Activated naive CD4-positive, alpha-beta T cell treated with anti-CD3 and anti-CD28 coated beads, Interleukin-2, amount 50 U/mL, for 24 hours (primary cell): ENCODE measurements around the gene TGM3.

ENCODE experiments used
- H3K27ac Mint-ChIP-seq: one replicate; pipeline ENCODE4 v1.8.0; 2021; ENCODE audit warnings: mild to moderate bottlenecking, mixed read lengths
- H3K27me3 Mint-ChIP-seq: one replicate; pipeline ENCODE4 v1.8.0; 2021; ENCODE audit warnings: mixed read lengths
- H3K36me3 Mint-ChIP-seq: one replicate; pipeline ENCODE4 v1.8.0; 2021; ENCODE audit warnings: mixed read lengths
- H3K4me1 Mint-ChIP-seq: one replicate; pipeline ENCODE4 v1.8.0; 2021; ENCODE audit warnings: mixed read lengths
- H3K4me3 Mint-ChIP-seq: one replicate; pipeline ENCODE4 v1.8.0; 2021; ENCODE audit warnings: mild to moderate bottlenecking, mixed read lengths
- H3K9me3 Mint-ChIP-seq: one replicate; pipeline ENCODE4 v1.8.0; 2021; ENCODE audit warnings: mixed read lengths

TGM3 gene

DNA sequence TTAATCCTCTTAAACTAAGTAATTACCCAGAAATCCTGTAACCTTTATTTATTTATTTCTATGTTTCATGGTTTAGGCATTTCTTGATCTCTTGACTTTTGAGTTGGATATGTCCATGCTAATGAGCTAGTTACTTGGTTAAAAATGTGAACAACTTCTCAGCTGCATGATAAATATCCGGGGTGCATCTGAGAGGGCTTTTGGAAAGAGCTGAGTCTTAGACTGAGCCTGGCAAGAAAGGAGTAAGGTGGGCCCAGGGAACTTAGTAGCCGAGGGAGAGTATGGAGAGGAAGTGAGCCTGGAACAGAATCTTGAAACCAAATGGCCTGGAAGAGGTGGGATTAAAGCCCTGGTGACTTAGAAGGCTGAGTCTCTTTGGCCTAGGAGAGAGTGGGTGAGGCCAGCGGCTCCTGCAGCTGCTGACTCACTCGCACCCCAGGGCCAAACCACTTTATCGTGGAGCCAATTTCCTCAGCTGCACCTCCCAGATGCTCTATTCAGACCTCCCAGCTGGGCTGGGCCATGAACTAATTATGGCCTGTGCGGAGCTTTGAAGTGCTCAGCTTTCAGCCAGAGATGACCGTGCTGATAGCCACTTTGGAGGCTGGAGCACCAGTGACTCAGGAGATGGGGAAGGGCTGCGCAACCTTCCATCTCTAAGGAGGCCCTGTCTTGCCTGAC, 19.1 kb downstream of the TGM3 start:
- H3K27ac Mint-ChIP-seq, result no peak overlapping the region
- H3K9me3 Mint-ChIP-seq, result peaks cover 6% of the 10 kb centered on the region
- no peaks in the 10 kb centered on the region for H3K4me1 Mint-ChIP-seq
- no peak overlapping the region for H3K4me3 Mint-ChIP-seq
- no peaks in the 10 kb centered on the region for H3K36me3 Mint-ChIP-seq
- H3K27me3 Mint-ChIP-seq, result peaks cover 5% of the 10 kb centered on the region

GRCh38 chr20:2315440-2315778, 19.6 kb downstream of the TGM3 start:
- H3K36me3 Mint-ChIP-seq, result no peaks in the 10 kb centered on the region
- H3K4me3 Mint-ChIP-seq, result no peak overlapping the region
- no peak overlapping the region for H3K27ac Mint-ChIP-seq
- no peaks in the 10 kb centered on the region for H3K4me1 Mint-ChIP-seq
- peaks cover 6% of the 10 kb centered on the region for H3K9me3 Mint-ChIP-seq
- peaks cover 5% of the 10 kb centered on the region for H3K27me3 Mint-ChIP-seq

- Mint-ChIP-seq H3K4me1 (no peaks in the 10 kb centered on the region), H3K9me3 (peaks cover 6% of the 10 kb centered on the region), H3K4me3 (no peak overlapping the region), H3K27ac (no peak overlapping the region), H3K27me3 (peaks cover 2% of the 10 kb centered on the region), H3K36me3 (no peaks in the 10 kb centered on the region)
Measured at GRCh38 chr20:2316847-2317495, 21.2 kb downstream of the TGM3 start.

DNA sequence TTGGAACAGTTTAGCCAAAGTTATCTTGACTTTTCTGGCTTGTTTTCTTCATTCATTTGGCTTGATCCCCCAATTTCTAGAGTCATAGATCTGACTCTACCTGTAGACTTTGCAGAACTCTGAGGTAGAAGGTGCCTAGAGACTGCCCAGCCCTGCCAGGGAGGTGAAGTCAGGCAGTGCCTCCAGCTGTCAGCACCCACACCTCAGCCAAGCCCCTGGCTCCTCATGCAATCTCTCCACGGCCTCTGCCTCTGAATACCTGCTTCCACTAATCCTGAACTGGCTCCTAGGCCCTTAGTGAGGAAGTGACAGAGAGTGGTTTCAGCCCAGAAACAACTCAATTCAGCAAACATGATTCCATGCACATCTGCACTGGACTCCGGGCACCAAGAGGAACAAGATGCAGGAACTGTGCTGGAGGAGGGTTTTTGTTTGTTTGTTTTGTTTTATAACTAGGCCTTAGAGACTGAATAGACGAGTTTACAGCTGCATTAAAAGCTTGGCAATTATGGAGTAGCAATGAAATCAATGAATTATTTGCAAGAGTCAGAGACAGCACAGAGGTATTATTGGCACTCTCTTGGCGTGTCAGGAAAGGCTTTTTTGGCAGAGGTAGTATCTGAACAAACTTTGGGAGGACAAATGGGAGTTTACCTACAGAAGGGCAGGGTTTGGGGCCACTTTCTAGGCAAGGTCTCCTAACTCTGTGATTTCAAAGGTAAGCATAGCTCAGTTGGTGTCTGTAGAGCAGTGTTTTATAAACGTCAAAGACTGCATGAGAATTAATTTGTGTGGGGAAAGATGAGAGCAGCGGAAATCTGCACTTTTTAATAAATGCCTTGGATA, 25.2 kb downstream of the TGM3 start:
- H3K36me3 Mint-ChIP-seq, result no peaks in the 10 kb centered on the region
- peaks cover 16% of the 10 kb centered on the region for H3K27me3 Mint-ChIP-seq
- H3K4me3 Mint-ChIP-seq, result no peak overlapping the region
- H3K27ac Mint-ChIP-seq, result no peak overlapping the region
- H3K4me1 Mint-ChIP-seq, result no peaks in the 10 kb centered on the region
- peaks cover 6% of the 10 kb centered on the region for H3K9me3 Mint-ChIP-seq

DNA sequence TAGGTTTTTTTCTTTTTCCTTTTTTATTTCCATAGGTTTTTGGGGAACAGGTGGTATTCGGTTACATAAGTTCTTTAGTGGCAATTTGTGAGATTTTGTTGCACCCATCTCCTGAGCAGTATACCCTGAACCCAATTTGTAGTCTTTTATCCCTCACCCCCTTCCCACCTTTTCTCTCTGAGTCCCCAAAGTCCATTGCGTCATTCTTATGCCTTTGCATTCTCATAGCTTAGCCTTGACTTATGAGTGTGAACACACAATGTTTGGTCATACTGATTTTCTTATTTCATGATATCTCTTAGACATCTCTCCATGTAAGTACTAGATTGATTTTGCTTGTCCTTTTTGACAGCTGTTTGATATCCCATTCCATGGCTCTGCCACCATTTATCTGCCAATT, 27.2 kb downstream of the TGM3 start:
- Mint-ChIP-seq H3K4me1 (no peaks in the 10 kb centered on the region), H3K9me3 (peaks cover 6% of the 10 kb centered on the region), H3K27ac (no peak overlapping the region), H3K4me3 (no peak overlapping the region), H3K36me3 (no peaks in the 10 kb centered on the region), H3K27me3 (peaks cover 18% of the 10 kb centered on the region)

DNA sequence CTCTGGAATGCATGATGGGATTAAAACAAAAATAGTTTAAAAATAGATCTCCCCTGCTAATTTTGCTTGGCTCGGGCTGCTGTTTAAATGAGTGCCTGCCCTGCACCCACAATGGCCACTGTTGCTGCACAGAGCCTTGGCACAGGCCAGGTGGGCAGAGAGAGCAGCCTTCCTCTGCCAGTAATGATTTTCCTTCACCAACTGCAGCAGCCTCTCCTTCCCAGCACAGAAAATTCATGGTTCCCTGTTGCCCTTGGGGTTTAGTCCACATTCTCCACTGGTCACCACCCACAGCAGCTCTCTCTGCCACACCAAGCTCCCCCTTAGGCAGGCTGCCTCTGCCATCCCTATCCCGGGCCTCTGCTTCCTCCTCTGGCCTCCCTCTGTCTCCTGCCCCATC, 30.2 kb downstream of the TGM3 start:
- H3K27ac Mint-ChIP-seq, result no peak overlapping the region
- H3K27me3 Mint-ChIP-seq, result peaks cover 17% of the 10 kb centered on the region
- H3K4me3 Mint-ChIP-seq, result no peak overlapping the region
- no peaks in the 10 kb centered on the region for H3K36me3 Mint-ChIP-seq
- no peaks in the 10 kb centered on the region for H3K4me1 Mint-ChIP-seq
- no peaks in the 10 kb centered on the region for H3K9me3 Mint-ChIP-seq

DNA sequence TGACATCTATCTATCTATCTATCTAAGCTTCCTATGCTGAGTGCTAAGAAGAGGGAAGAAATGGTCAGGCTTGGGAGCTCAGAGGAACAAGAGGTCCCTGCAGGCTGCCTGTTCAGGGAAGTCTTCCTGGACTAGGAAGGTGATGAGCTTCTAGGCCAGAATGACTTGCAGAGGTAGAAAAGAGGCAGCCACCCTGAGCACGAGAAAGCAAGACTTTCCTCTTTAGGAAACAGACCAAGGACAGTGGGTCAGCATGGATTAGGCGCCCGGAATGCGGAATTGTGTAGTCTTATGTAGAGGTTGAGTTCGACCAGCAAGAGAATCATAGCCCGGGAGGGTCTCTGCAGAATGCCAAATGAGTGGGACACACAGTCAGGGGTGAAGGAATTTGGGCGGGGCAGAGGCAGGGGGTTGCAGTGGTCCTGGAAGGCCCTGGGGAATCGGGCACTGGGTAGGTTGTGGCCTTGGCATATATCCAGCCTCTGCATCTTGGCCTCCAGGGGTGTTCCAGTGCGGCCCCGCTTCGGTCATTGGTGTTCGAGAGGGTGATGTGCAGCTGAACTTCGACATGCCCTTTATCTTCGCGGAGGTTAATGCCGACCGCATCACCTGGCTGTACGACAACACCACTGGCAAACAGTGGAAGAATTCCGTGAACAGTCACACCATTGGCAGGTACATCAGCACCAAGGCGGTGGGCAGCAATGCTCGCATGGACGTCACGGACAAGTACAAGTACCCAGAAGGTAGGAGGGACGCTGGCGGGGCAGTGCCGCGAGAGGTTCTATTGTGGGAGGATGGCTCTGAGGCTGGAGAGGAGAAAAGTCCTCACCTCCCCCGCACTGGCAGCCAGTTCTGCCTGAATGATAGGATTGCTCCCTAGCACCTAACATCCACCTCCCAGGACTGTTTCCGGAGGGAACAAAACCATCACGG, 32.1 kb downstream of the TGM3 start:
- H3K27ac Mint-ChIP-seq, result no peak overlapping the region
- H3K9me3 Mint-ChIP-seq, result no peaks in the 10 kb centered on the region
- H3K4me1 Mint-ChIP-seq, result no peaks in the 10 kb centered on the region
- H3K36me3 Mint-ChIP-seq, result no peaks in the 10 kb centered on the region
- H3K27me3 Mint-ChIP-seq, result peaks cover 17% of the 10 kb centered on the region
- no peak overlapping the region for H3K4me3 Mint-ChIP-seq

GRCh38 chr20:2329286-2329685, 33.5 kb downstream of the TGM3 start:
- Mint-ChIP-seq H3K4me3 (no peak overlapping the region), H3K36me3 (no peaks in the 10 kb centered on the region), H3K27me3 (peaks cover 10% of the 10 kb centered on the region), H3K27ac (peak overlapping the region; percentile 33), H3K4me1 (no peaks in the 10 kb centered on the region), H3K9me3 (no peaks in the 10 kb centered on the region)

DNA sequence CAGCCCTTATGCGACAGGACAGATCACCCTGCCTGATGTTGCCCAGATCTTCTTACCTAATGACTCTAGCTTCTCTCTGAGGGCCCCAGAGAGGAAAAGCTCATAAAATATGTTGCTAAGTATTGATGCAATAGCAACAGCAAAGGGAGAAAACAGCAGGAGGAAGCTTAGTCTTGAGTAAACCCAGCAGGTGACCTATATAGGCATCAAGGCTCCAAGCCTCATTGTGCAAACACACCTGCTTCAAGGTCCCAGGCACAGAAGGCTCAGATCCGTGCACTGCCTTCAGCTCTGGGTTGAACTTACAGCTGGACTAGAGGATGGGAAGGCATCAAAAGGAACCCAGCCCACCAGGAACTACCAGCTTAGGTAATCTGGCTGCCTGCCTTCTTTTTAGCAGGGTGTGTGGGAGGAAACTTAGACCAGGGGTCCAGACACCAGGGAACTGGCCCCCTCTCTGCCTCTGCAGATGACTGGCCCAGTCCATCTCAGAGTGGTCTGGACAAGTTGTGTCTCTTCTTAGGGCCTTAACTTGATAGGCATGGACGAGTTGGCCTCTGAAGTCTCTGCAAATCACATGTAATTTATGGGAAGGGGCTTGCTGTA, 34.4 kb downstream of the TGM3 start:
- Mint-ChIP-seq H3K27me3 (peaks cover 3% of the 10 kb centered on the region), H3K36me3 (no peaks in the 10 kb centered on the region), H3K4me3 (no peak overlapping the region), H3K4me1 (no peaks in the 10 kb centered on the region), H3K27ac (no peak overlapping the region), H3K9me3 (no peaks in the 10 kb centered on the region)

DNA sequence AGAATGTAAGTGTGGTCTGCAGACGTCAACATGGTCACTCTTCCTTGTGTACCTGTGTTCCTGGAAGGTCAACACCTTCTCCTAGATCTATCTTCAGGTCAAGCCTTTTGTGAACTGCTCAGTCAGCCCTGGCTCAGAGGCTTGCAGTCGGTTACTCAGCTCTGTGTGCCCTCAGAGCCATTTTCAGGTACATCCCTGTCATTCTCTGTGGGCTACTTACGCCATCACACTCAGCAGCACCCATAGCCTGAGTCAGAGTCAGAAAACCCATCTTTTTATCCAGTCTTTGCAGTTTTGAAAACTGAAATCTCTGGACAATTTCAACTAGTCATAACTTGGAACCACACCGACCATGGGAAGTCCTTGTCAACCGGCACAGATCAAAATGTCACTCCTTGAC, 35.3 kb downstream of the TGM3 start:
- Mint-ChIP-seq H3K9me3 (no peaks in the 10 kb centered on the region), H3K27me3 (peaks cover 2% of the 10 kb centered on the region), H3K36me3 (no peaks in the 10 kb centered on the region), H3K4me3 (no peak overlapping the region), H3K27ac (no peak overlapping the region), H3K4me1 (no peaks in the 10 kb centered on the region)

DNA sequence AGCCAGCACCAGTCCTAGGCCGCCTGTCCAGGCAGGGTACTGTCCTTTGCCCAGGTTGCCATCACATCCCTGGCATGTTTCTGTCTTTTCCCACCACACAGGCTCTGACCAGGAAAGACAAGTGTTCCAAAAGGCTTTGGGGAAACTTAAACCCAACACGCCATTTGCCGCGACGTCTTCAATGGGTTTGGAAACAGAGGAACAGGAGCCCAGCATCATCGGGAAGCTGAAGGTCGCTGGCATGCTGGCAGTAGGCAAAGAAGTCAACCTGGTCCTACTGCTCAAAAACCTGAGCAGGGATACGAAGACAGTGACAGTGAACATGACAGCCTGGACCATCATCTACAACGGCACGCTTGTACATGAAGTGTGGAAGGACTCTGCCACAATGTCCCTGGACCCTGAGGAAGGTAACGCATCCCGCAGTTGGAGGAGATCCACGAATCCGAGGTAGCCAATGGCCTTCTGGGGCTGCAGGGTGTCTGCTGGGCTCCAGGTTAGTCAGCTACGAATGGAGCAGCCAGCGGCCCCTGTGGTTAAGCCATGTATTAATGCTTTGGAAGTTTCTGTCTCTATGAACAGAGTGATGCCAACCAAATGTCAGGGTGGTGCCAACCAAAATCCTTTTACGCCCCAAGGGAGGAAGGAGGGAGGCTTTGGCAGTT, 36.2 kb downstream of the TGM3 start:
- Mint-ChIP-seq H3K4me1 (no peaks in the 10 kb centered on the region), H3K9me3 (no peaks in the 10 kb centered on the region), H3K4me3 (no peak overlapping the region), H3K36me3 (no peaks in the 10 kb centered on the region), H3K27me3 (no peaks in the 10 kb centered on the region), H3K27ac (no peak overlapping the region)

- H3K4me3 Mint-ChIP-seq, result no peak overlapping the region
- no peak overlapping the region for H3K27ac Mint-ChIP-seq
- H3K4me1 Mint-ChIP-seq, result no peaks in the 10 kb centered on the region
- no peaks in the 10 kb centered on the region for H3K9me3 Mint-ChIP-seq
- peaks cover 1% of the 10 kb centered on the region for H3K27me3 Mint-ChIP-seq
- no peaks in the 10 kb centered on the region for H3K36me3 Mint-ChIP-seq
Measured at GRCh38 chr20:2332711-2333110, 36.9 kb downstream of the TGM3 start.

DNA sequence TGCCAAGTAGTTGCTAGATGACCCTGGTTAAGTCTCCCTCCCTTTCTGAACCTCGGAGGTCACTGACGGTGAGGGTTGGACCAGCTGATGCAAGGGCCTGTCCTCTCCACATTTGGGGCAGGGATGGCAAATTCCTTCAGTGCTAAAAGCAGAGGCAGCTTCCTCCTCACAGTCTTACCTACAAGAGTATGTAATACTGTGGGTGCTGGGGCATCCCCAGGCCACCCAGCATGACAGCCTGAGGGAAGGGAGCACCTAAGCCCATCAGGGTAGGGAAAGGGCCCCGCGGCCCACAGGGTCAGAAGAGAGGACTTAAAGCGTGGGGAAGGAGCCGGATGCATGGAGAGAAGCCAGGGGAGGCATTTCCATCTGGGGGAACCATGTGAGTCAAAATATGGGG, 38.0 kb downstream of the TGM3 start:
- no peak overlapping the region for H3K27ac Mint-ChIP-seq
- no peaks in the 10 kb centered on the region for H3K36me3 Mint-ChIP-seq
- H3K4me3 Mint-ChIP-seq, result no peak overlapping the region
- H3K9me3 Mint-ChIP-seq, result no peaks in the 10 kb centered on the region
- H3K4me1 Mint-ChIP-seq, result no peaks in the 10 kb centered on the region
- H3K27me3 Mint-ChIP-seq, result peaks cover 1% of the 10 kb centered on the region

DNA sequence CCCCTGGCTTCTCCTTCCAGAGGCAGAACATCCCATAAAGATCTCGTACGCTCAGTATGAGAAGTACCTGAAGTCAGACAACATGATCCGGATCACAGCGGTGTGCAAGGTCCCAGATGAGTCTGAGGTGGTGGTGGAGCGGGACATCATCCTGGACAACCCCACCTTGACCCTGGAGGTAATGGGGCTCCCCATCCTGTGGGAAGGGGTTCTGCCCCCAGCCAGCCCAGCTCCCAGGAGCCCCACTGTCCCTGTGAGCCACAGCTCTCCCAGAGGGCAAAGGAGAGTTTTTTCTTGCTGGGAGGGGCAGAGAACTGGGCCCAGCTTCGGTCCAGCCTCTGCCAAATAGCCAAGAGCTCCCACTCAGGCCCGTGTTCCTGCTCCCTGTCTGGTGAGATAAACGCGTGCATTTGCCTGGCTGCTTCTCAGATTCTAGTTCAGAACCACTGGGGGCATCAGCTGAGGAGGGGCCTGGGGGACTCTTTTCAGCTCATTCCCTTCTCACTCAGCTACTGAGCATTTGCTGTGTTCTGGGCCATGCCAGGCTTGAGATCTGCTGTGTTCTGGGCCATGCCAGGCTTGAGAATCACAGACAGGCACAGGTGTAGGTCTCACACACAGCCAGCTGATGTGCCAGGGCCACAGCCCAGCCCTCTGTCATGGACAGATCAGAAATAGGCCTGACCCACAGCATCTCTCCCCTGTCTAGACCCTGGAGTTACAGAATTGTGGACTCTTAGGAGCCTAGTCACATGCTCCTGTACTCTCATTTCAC, 39.5 kb downstream of the TGM3 start:
- Mint-ChIP-seq H3K27ac (no peak overlapping the region), H3K36me3 (no peaks in the 10 kb centered on the region), H3K4me3 (no peak overlapping the region), H3K27me3 (peaks cover 1% of the 10 kb centered on the region), H3K4me1 (no peaks in the 10 kb centered on the region), H3K9me3 (no peaks in the 10 kb centered on the region)
